SK-N-MC (cell line): Measurements from ENCODE around the gene PPP1R12B.

Experiments used
- DNase-seq: peaks from one replicate; pipeline ENCODE4 v3.0.0-alpha.2; 2011; ENCODE audit warnings: low read depth, low spot score
- H3K27ac ChIP-seq: fragments of 200-600 bp; sonication (generic); 2 replicates; pipeline ENCODE4 v1.5.1; 2016; ENCODE audit warnings: mixed run types
- H3K36me3 ChIP-seq: fragments of 200-600 bp; sonication (generic); 2 replicates; pipeline ENCODE4 v1.6.1; 2017; ENCODE audit warnings: antibody characterized with exemption, low read length, mixed read lengths; ENCODE audit not compliant: insufficient read depth
- H3K4me3 ChIP-seq: fragments of 200-600 bp; sonication (generic); 2 replicates; pipeline ENCODE4 v1.5.1; 2016
- H3K9ac ChIP-seq: fragments of 200-600 bp; sonication (generic); 2 replicates; pipeline ENCODE4 v1.8.0; 2017; ENCODE audit warnings: mixed run types, mixed read lengths; ENCODE audit not compliant: insufficient read length
- H3K9me3 ChIP-seq: fragments of 200-600 bp; sonication (generic); 2 replicates; pipeline ENCODE4 v1.6.1; 2017; ENCODE audit warnings: low read depth, mild to moderate bottlenecking, antibody characterized with exemption, low read length, moderate library complexity, mixed read lengths
- EZH2 ChIP-seq: fragments of 200-600 bp; sonication (generic); IDR thresholded peaks from one replicate; pipeline ENCODE4 v1.6.1; 2017; ENCODE audit warnings: antibody characterized with exemption
- FOXP2 ChIP-seq: optimal IDR thresholded peaks from 2 replicates; pipeline ENCODE3; 2011; ENCODE audit warnings: mild to moderate bottlenecking, moderate library complexity; ENCODE audit not compliant: insufficient read depth; ENCODE audit errors: extremely low read length, control extremely low read depth
- POLR2AphosphoS5 ChIP-seq: IDR thresholded peaks from 2 replicates; pipeline ENCODE4 v1.6.1; 2012; ENCODE audit warnings: mild to moderate bottlenecking, low read depth, low read length, borderline replicate concordance

The PPP1R12B gene

DNA sequence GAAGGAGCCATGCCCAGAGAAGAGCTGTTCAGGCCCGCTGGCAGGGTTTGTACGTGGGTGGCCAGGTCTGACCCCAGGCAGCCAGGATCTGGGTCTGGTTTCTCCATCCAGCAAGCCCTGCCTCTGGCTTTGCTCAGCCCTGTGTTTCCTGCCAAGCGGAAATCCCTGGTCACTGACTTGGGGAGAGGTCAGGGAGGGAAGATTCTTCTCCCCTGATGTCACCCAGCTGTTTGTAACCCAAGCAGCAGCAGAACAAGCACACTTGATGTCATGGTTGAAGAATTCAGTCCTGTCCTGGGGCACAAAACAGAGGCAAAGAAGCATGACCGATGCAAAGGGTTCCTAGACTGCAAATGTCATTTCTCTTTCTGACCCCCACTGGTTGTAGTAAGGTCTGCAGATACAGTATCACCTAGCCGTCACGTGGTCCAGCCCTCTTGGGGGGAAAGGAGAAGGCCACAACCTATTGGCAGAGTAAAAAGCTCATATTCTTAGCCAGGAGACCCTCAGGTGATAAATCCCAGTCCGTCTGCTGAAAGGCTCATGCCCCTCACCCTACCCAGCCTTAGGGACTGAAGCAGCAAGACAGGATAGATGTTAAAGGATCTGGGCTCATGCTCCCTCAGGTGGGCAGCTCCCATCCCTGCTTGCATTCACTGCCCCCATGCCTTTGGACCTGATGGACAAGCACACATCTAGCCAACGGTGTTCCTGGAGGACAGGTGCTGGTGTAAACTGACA, 240.9 kb downstream of the PPP1R12B start:
- no peak overlapping the region for H3K9ac ChIP-seq
- no peak overlapping the region for H3K27ac ChIP-seq
- no peak overlapping the region for H3K4me3 ChIP-seq
- no peak for TF ChIP-seq POLR2AphosphoS5
- no peak for TF ChIP-seq EZH2
- TF ChIP-seq FOXP2 = no peak
- no peaks in the 10 kb centered on the region for H3K36me3 ChIP-seq
- H3K9me3 ChIP-seq = no peaks in the 10 kb centered on the region
- DNase-seq = no peak

DNA sequence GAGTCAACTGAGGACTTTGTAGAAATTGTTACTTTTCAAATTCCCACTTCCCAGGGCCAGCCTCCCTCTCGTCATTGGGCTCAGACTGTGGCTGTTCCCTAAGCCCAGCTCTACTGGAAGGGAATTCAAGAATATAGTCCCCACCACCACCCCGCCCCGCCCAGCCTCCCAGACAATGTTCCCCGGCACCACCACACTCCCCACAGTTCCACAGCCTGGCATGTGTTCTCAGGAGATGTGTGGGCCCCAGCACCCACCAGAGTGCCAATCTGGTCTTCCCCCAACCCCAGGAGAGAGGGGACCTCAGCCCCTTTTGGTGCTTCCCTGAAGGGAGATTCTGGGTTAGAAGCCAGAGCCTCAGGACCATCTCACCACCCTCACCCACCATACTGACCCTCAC, 241.6 kb downstream of the PPP1R12B start:
- no peak overlapping the region for H3K9ac ChIP-seq
- DNase-seq = no peak
- TF ChIP-seq FOXP2 = no peak
- no peak for TF ChIP-seq POLR2AphosphoS5
- TF ChIP-seq EZH2 = no peak
- H3K36me3 ChIP-seq = no peaks in the 10 kb centered on the region
- H3K9me3 ChIP-seq = no peaks in the 10 kb centered on the region
- H3K4me3 ChIP-seq = no peak overlapping the region
- no peak overlapping the region for H3K27ac ChIP-seq

DNA sequence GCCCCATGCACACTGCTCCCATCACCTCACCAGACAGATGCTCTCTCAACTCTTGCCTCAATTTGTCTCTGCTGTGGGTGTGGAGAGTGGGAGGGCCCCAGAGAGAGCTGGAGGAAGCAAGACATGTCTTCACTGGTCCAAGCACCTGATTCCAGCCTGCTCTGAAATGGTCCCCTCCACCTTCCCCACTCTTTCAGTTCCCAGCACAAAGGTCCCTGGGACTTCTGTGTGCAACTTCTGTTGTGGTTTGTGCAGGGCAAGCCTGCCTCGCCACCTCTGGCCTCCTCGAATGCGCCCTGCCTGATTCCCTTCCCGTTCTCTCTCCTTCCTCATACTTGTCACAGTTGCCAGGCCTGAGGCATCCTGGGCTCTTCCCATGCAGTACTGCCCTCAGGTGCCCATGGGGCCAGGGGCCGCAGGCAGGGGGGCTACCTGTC, 242.5 kb downstream of the PPP1R12B start:
- Histone ChIP-seq H3K27ac (no peak overlapping the region), H3K9me3 (no peaks in the 10 kb centered on the region), H3K9ac (no peak overlapping the region), H3K36me3 (no peaks in the 10 kb centered on the region), H3K4me3 (no peak overlapping the region)
- no peak for DNase-seq
- no peak for TF ChIP-seq EZH2
- TF ChIP-seq FOXP2 = no peak
- TF ChIP-seq POLR2AphosphoS5 = no peak

DNA sequence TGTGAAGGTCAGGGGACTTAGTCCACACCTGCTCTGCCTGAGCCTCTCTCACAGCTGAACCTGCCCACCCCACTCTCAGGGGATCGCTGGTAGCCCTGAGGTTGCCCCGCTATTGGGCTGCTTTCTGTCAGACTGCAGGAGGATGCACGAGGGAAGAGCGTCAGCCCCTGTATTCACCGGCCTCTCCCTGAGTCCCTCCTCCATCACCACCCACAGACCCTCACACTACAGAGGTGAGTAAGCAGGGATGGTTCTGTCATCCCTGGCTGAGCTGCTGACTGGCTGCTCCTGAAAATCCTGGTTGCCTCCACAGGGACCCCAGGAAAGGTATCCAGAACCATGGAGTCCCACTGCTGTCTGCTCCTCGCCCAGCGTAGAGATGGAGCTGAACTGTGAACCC, 243.0 kb downstream of the PPP1R12B start:
- Histone ChIP-seq H3K9me3 (no peaks in the 10 kb centered on the region), H3K36me3 (no peaks in the 10 kb centered on the region), H3K27ac (no peak overlapping the region), H3K9ac (no peak overlapping the region), H3K4me3 (no peak overlapping the region)
- DNase-seq = no peak
- TF ChIP-seq FOXP2 = no peak
- TF ChIP-seq EZH2 = no peak

DNA sequence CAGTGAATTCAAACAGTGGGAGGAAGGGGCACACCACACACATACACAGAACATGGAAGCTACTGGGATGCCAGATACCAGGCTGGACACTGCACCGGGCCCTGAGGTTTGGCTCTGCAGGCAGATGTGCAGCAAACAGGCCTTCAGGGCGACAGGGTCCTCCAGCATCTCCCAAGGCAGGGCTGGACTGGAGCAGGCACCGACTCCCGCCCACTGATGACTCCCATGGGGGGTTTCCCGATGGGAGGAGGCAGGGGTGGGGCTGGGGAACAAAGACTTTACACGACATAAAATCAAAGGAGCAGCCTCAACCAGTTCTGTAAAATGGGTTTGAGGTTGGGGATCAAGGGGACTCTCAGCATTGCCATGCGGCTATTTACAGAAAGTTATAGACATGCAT, 243.6 kb downstream of the PPP1R12B start:
- no peak for DNase-seq
- H3K27ac ChIP-seq = no peak overlapping the region
- TF ChIP-seq FOXP2 (no peak), POLR2AphosphoS5 (no peak), EZH2 (no peak)
- no peak overlapping the region for H3K9ac ChIP-seq
- H3K9me3 ChIP-seq = no peaks in the 10 kb centered on the region
- no peak overlapping the region for H3K4me3 ChIP-seq
- H3K36me3 ChIP-seq = no peaks in the 10 kb centered on the region

DNA sequence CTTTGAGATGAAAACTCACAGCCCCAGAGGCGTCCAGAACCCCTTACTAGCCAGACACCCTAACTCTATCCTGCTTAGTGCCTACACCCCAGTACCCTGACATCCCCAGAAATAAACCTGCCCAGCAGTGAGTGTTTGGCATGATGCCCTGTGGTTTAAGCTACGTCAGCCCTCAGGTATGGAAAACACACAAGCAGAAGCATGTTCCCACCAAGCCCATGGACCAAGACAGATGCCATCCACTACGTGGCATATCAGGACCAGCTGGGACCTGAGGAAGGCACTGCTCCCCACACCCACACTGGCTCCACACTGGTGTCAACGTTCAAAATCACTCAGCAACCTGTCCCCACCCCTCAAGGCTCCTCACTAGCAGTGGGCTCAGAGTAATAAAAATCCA, 245.3 kb downstream of the PPP1R12B start:
- Histone ChIP-seq H3K9ac (no peak overlapping the region), H3K9me3 (no peaks in the 10 kb centered on the region), H3K27ac (no peak overlapping the region), H3K36me3 (no peaks in the 10 kb centered on the region), H3K4me3 (no peak overlapping the region)
- no peak for DNase-seq
- TF ChIP-seq POLR2AphosphoS5 (no peak), EZH2 (no peak), FOXP2 (no peak)

DNA sequence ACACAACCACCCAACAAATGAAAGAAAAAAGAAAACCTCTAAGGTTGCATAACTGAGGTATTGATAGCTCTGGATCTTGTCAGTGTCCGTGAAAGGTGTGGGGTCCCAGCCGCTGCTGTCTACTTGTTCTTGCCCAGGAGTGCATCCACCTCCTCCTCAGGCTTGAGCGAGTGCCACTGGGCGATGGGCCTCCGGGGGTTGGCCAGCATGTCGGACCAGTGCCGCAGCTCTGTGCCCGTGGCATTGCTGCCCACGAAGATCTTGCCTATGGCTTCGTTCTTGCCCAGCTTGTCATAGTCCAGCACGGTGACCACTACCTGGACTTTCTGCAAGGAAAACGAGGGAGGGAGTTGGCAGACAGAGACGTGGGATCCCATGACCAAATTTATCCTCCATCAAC, 248.1 kb downstream of the PPP1R12B start:
- Histone ChIP-seq H3K36me3 (no peaks in the 10 kb centered on the region), H3K4me3 (no peak overlapping the region), H3K9me3 (no peaks in the 10 kb centered on the region), H3K27ac (no peak overlapping the region), H3K9ac (no peak overlapping the region)
- TF ChIP-seq EZH2 (no peak), FOXP2 (no peak), POLR2AphosphoS5 (no peak)
- DNase-seq = no peak

DNA sequence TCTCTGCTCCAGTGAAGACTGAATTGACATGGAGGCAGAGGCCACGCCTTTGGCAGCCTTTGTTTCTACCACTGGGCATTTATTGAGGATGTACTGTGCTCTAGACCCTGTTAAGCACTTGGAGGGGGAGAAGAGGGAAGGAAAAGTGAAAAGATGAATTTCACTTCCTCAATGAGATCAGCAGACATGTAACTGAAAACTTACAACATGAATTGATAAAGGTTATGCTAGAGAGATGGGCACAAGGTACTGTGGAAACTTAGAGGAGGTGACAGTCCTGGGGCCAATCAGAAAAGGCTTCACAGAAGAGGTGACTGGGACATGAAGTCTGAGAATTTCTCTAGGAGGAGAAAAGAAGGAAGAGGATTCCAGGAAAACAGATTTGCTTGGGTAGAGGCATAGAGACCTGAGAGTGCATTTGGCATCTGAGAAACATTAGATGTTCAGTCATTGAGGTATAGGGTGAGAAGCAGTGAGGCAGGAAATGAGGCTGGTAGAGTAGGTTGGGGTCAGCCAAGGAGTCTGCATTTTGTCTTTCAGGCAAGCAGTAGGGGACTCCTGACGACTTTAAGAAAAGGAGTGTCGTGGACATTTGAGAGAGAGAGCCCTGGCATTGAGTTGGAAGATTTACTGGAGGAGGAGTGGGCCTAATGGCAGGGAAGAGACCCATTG, 248.7 kb downstream of the PPP1R12B start:
- Histone ChIP-seq H3K9me3 (no peaks in the 10 kb centered on the region), H3K27ac (no peak overlapping the region)

More for the DNA sequence above, 248.7 kb downstream of the PPP1R12B start:
- Histone ChIP-seq H3K4me3 (no peak overlapping the region), H3K9ac (no peak overlapping the region), H3K36me3 (no peaks in the 10 kb centered on the region)
- TF ChIP-seq EZH2 (no peak), FOXP2 (no peak), POLR2AphosphoS5 (no peak)
- DNase-seq = no peak
